Lung (tissue), 12 donors: ENCODE measurements around the gene CLDN16. TPM values are rescaled to one million over a fixed set of nuclear protein-coding genes. Genes with fewer than 3 reads are reported as not detected.

ENCODE experiments used
- ATAC-seq: fragments of 200-7000 bp; cut with Tn5 transposase; one replicate; pipeline ENCODE4 v1.9.1; 2020; ENCODE audit warnings: moderate number of reproducible peaks; ENCODE audit not compliant: insufficient read depth, low FRiP score
- DNase-seq, 3 donors: peaks; one replicate each; pipeline ENCODE4 v3.0.0-alpha.2; 2013 to 2017
- H3K27ac ChIP-seq, 2 donors: one replicate each; pipeline ENCODE4 v1.5.1; 2013; ENCODE audit warnings: mild to moderate bottlenecking in 2 of 2, moderate library complexity in 2 of 2, control low read depth in 1 of 2, inconsistent platforms in 1 of 2, low read depth in 1 of 2, low read length in 1 of 2
- H3K27me3 ChIP-seq, 3 donors: one replicate each; pipeline ENCODE4 v1.5.1; 2013; ENCODE audit warnings: low read length in 2 of 3; ENCODE audit not compliant: control insufficient read depth in 3 of 3, insufficient read depth in 3 of 3
- H3K36me3 ChIP-seq, 4 donors: one replicate each; pipeline ENCODE4 v1.5.1; 2013; ENCODE audit warnings: low read length in 4 of 4, mild to moderate bottlenecking in 1 of 4, moderate library complexity in 1 of 4; ENCODE audit not compliant: control insufficient read depth in 4 of 4, insufficient read depth in 4 of 4
- H3K4me1 ChIP-seq, 5 donors: one replicate each; pipeline ENCODE4 v1.5.1; 2013; ENCODE audit warnings: low read length in 5 of 5, mild to moderate bottlenecking in 2 of 5, moderate library complexity in 1 of 5; ENCODE audit not compliant: control insufficient read depth in 5 of 5, insufficient read depth in 5 of 5
- H3K4me3 ChIP-seq: one replicate; pipeline ENCODE4 v1.5.1; 2013; ENCODE audit warnings: mild to moderate bottlenecking, control low read depth, moderate library complexity
- H3K9ac ChIP-seq, 2 donors: one replicate each; pipeline ENCODE4 v1.5.1; 2013; ENCODE audit warnings: low read length in 2 of 2, control low read depth in 1 of 2; ENCODE audit not compliant: insufficient read depth in 1 of 2
- H3K9me3 ChIP-seq, 4 donors: one replicate each; pipeline ENCODE4 v1.5.1; 2013; ENCODE audit warnings: low read length in 3 of 4, mild to moderate bottlenecking in 1 of 4, moderate library complexity in 1 of 4; ENCODE audit not compliant: control insufficient read depth in 4 of 4, insufficient read depth in 3 of 4
- CTCF ChIP-seq: IDR thresholded peaks from 2 replicates; pipeline ENCODE4 v1.5.1; 2012; ENCODE audit warnings: mild to moderate bottlenecking; ENCODE audit errors: control extremely low read depth, extremely low read depth
- WGBS, 2 donors: extraction: QIAGEN DNeasy Blood & Tissue Kit; methylation state at CpG; one replicate each; pipeline ENCODE4 v1.1.7; 2013; 5-methylcytosine and 5-hydroxymethylcytosine counted together
- polyA plus RNA-seq, 2 donors: library from polyadenylated mRNA; stranded (reverse); fragments of 200-250 nt; gene quantifications; one replicate each; pipeline ENCODE4 v1.2.1, GENCODE V29; 2013
- total RNA-seq, 2 donors: library from RNA; depleted of rRNA in 1 of 2; stranded (reverse); fragments of >200 nt in 1 of 2; gene quantifications; one replicate each; pipeline ENCODE4 v1.2.1, GENCODE V29; 2014 to 2021
- donor health status: control.
- donor health status: control.
- donor health status: Bipolar disorder and iron deficiency.
- donor health status: healthy.
- donor health status: DM: yes; HTN: yes; CAD: no.

CLDN16 gene
- total and polyA plus RNA-seq, 4 donors, result 0.16 to 2.0 (median 0.45) TPM

GRCh38 chr3:190360228-190360627 lies 27.7 kb upstream of the CLDN16 start:
- WGBS, 2 donors, result 84 to 87% methylated on average over 2 of the region's 2 CpGs
- Histone ChIP-seq H3K9ac (no peak overlapping the region), H3K4me3 (no peak overlapping the region), H3K9me3 (no peaks in the 10 kb centered on the region), H3K27ac (no peak overlapping the region), H3K36me3 (no peaks in the 10 kb centered on the region), H3K4me1 (no peaks in the 10 kb centered on the region), H3K27me3 (no peaks in the 10 kb centered on the region)
- DNase-seq, result no peak
- no peak for TF ChIP-seq CTCF
- ATAC-seq, result no peak

- Histone ChIP-seq H3K4me3 (no peak overlapping the region), H3K9ac (no peak overlapping the region), H3K9me3 (no peaks in the 10 kb centered on the region), H3K27ac (no peak overlapping the region), H3K27me3 (no peaks in the 10 kb centered on the region), H3K36me3 (no peaks in the 10 kb centered on the region), H3K4me1 (no peaks in the 10 kb centered on the region)
- TF ChIP-seq CTCF, result no peak
- DNase-seq, result no peak
- 93% methylated on average over 1 of the region's 1 CpG for WGBS, 2 donors
- ATAC-seq, result no peak
Measured at GRCh38 chr3:190361791-190362190, 26.2 kb upstream of the CLDN16 start.

DNA sequence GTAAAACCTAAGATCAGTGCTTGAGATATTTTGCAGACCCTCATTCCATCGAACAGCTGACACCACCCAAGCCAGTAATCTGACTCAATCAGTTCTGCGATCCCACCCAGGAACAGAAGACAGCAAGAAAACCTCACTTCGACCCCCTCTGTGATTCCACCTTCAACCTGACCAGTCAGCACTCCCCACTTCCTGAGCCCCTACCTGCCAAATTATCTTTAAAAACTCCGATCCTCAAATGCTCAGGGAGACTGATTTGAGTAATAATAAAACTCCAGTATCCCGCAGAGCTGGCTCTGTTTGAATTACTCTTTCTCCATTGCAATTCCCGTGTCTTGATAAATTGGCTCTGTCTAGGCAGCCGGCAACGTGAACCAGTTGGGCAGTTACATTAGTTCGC lies 25.7 kb upstream of the CLDN16 start:
- no peaks in the 10 kb centered on the region for H3K36me3 ChIP-seq
- no peaks in the 10 kb centered on the region for H3K9me3 ChIP-seq
- no peak overlapping the region for H3K4me3 ChIP-seq
- no peak overlapping the region for H3K9ac ChIP-seq
- no peak for ATAC-seq
- H3K27me3 ChIP-seq, result no peaks in the 10 kb centered on the region
- no peaks in the 10 kb centered on the region for H3K4me1 ChIP-seq
- no peak for DNase-seq
- TF ChIP-seq CTCF, result no peak
- H3K27ac ChIP-seq, result no peak overlapping the region
- WGBS, 2 donors, result 80 to 88% methylated on average over 9 of the region's 9 CpGs

GRCh38 chr3:190366133-190366532 lies 21.8 kb upstream of the CLDN16 start:
- no peaks in the 10 kb centered on the region for H3K27me3 ChIP-seq
- H3K36me3 ChIP-seq, result no peaks in the 10 kb centered on the region
- H3K4me1 ChIP-seq, result no peaks in the 10 kb centered on the region
- no peak overlapping the region for H3K4me3 ChIP-seq
- H3K27ac ChIP-seq, result no peak overlapping the region
- ATAC-seq (no peak), DNase-seq (no peak)
- peaks cover 0 to 3% (median 0%) of the 10 kb centered on the region in 4 donors for H3K9me3 ChIP-seq
- TF ChIP-seq CTCF, result no peak
- 42 to 57% methylated on average over 2 of the region's 2 CpGs for WGBS, 2 donors
- no peak overlapping the region for H3K9ac ChIP-seq
